Measurements from ENCODE around the gene TBXA2R.

Gene TBXA2R

DNA sequence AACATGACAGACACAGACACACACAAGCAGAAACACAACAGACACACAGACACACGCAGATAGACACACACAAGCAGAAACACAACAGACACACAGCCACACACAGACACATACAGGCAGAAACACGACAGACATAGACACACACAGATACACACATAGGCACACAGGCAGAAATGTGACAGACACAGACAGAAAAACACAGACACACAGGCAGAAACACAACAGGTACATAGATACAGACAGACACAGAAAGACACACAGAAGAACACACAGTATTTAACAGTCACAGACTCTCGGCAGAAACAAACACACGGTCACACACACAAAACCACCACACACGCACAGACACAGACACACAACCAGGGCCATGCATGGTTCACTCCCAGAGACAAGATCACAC is 905 bp downstream of the TBXA2R start:
- Histone ChIP-seq H3K79me2 (ENCODE audit: insufficient read depth, low read depth) (no peaks in the 10 kb centered on the region), H2AFZ (ENCODE audit: low read depth) (peak overlapping the region; percentile 57; the same call in 1 of the 2 replicates), H4K20me1 (ENCODE audit: insufficient read depth) (no peaks in the 10 kb centered on the region), H3K36me3 (ENCODE audit: insufficient read depth) (no peaks in the 10 kb centered on the region), H3K4me1 (ENCODE audit: low read depth, poor library complexity, severe bottlenecking) (peaks cover 5% of the 10 kb centered on the region), H3K4me2 (peak overlapping the region; percentile 42; the same call in 1 of the 2 replicates), H3K4me3 (IDR thresholded peaks at IDR 0.05; ENCODE audit: insufficient read depth, low read depth, low read length) (no peak overlapping the region), H3K9ac (no peak overlapping the region), H3K27ac (no peak overlapping the region), H3K27me3 (ENCODE audit: insufficient read depth, low read depth) (no peaks in the 10 kb centered on the region; the same call in 1 of the 2 replicates)
- TF ChIP-seq, protein P1, sequence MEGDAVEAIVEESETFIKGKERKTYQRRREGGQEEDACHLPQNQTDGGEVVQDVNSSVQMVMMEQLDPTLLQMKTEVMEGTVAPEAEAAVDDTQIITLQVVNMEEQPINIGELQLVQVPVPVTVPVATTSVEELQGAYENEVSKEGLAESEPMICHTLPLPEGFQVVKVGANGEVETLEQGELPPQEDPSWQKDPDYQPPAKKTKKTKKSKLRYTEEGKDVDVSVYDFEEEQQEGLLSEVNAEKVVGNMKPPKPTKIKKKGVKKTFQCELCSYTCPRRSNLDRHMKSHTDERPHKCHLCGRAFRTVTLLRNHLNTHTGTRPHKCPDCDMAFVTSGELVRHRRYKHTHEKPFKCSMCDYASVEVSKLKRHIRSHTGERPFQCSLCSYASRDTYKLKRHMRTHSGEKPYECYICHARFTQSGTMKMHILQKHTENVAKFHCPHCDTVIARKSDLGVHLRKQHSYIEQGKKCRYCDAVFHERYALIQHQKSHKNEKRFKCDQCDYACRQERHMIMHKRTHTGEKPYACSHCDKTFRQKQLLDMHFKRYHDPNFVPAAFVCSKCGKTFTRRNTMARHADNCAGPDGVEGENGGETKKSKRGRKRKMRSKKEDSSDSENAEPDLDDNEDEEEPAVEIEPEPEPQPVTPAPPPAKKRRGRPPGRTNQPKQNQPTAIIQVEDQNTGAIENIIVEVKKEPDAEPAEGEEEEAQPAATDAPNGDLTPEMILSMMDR (conservative IDR thresholded peaks at IDR 0.05; ENCODE audit: low read depth, low read length), result no peak

DNA sequence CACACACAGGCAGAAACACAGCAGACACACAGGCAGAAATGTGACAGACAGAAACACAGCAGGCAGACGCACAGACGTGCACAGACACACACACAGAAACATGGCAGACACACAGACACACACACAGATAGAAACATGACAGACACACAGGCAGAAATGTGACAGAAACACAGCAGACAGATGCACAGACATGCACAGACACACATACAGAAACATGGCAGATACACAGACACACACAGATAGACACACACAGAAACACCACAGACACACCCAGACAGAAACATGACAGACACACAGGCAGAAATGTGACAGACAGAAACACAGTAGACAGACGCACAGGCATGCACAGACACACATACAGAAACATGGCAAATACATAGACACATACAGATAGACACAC is 1.3 kb downstream of the TBXA2R start:
- H4K20me1 ChIP-seq (ENCODE audit: insufficient read depth), result no peaks in the 10 kb centered on the region
- H3K4me3 ChIP-seq (IDR thresholded peaks at IDR 0.05; ENCODE audit: insufficient read depth, low read depth, low read length), result no peak overlapping the region
- no peaks in the 10 kb centered on the region for H3K36me3 ChIP-seq (ENCODE audit: insufficient read depth)
- no peaks in the 10 kb centered on the region for H3K79me2 ChIP-seq (ENCODE audit: insufficient read depth, low read depth)
- H3K27ac ChIP-seq, result no peak overlapping the region
- no peak overlapping the region for H3K4me2 ChIP-seq
- H2AFZ ChIP-seq (ENCODE audit: low read depth), result no peak overlapping the region
- H3K9ac ChIP-seq, result no peak overlapping the region
- peaks cover 5% of the 10 kb centered on the region for H3K4me1 ChIP-seq (ENCODE audit: low read depth, poor library complexity, severe bottlenecking)
- TF ChIP-seq, protein P1 (conservative IDR thresholded peaks at IDR 0.05; ENCODE audit: low read depth, low read length), result no peak
- no peaks in the 10 kb centered on the region; the same call in 1 of the 2 replicates for H3K27me3 ChIP-seq (ENCODE audit: insufficient read depth, low read depth)

DNA sequence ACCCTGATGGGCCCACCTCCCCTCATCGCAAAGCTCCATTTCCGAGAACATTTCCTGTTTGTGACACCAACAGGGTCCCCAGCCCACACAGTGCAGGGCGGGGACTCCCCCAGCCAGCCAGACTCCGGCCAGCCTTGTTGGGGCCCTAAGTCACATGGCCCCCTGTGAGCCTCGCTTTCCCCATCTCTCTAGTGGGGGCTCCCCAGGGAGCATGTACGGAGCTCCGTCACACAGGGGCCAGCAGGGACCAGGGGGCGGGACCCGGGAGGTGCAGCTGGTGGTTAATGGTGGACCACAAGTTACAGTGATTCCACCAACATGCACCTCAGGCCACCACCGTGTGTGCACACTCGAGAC is 1.7 kb downstream of the TBXA2R start:
- Histone ChIP-seq H3K4me3 (IDR thresholded peaks at IDR 0.05; ENCODE audit: insufficient read depth, low read depth, low read length) (no peak overlapping the region), H2AFZ (ENCODE audit: low read depth) (no peak overlapping the region), H3K36me3 (ENCODE audit: insufficient read depth) (no peaks in the 10 kb centered on the region), H3K4me2 (no peak overlapping the region), H3K4me1 (ENCODE audit: low read depth, poor library complexity, severe bottlenecking) (peaks cover 5% of the 10 kb centered on the region), H3K27me3 (ENCODE audit: insufficient read depth, low read depth) (no peaks in the 10 kb centered on the region; the same call in 1 of the 2 replicates), H3K79me2 (ENCODE audit: insufficient read depth, low read depth) (no peaks in the 10 kb centered on the region), H3K27ac (no peak overlapping the region), H4K20me1 (ENCODE audit: insufficient read depth) (no peaks in the 10 kb centered on the region), H3K9ac (no peak overlapping the region)
- TF ChIP-seq, protein P1 (conservative IDR thresholded peaks at IDR 0.05; ENCODE audit: low read depth, low read length), result no peak

DNA sequence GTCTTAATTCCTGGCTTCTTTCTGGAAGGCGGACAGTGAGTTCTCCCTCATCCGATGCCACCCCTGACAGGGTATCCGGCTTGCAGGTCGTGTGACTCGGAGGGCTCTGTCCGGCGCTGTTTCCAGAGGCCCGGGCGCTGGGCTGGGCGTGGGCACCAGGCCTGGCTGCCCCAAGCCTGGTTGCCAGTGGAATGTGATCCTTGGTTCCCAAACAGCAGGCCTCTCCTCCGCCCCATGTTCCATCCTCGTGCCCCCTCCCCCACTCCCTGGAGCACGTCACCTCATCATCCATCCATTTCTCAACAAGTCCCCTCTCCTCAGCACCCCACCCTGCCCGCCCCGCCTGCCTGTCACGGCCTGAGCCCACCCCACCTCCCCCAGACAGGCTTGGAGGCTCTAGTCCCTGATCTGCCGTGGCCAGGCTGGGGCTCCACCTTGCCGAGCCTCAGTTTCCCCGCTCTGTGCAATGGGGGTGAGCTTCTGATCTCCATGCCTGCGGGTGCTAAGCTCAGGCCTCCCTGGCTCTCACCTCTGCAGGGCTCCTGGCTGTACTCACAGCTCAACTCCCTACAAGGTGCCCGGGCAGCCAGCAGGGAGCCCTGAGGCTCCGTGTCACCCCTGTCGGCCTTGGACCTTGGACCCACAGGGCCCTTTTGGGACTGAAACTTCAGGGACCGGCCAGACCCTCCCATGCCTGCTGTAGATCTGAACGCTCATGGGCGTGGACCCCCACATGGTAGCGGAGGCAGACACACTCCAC is 2.3 kb downstream of the TBXA2R start:
- Histone ChIP-seq H3K79me2 (ENCODE audit: insufficient read depth, low read depth) (no peaks in the 10 kb centered on the region), H3K4me3 (IDR thresholded peaks at IDR 0.05; ENCODE audit: insufficient read depth, low read depth, low read length) (no peak overlapping the region), H3K27me3 (ENCODE audit: insufficient read depth, low read depth) (no peaks in the 10 kb centered on the region; the same call in 1 of the 2 replicates), H3K27ac (no peak overlapping the region), H3K4me1 (ENCODE audit: low read depth, poor library complexity, severe bottlenecking) (peaks cover 5% of the 10 kb centered on the region), H2AFZ (ENCODE audit: low read depth) (no peak overlapping the region), H3K4me2 (no peak overlapping the region), H4K20me1 (ENCODE audit: insufficient read depth) (no peaks in the 10 kb centered on the region), H3K9ac (no peak overlapping the region), H3K36me3 (ENCODE audit: insufficient read depth) (no peaks in the 10 kb centered on the region)
- TF ChIP-seq, protein P1 (conservative IDR thresholded peaks at IDR 0.05; ENCODE audit: low read depth, low read length), result no peak

Measured in KMS-11 (cell line).